H9 (cell line): Measurements from ENCODE around the gene CA12. TPM values are rescaled to one million over a fixed set of nuclear protein-coding genes. Genes with fewer than 3 reads are reported as not detected.

ENCODE experiments used
- DNase-seq: peaks from one replicate; pipeline ENCODE4 v3.0.0-alpha.2; 2017
- H2AFZ ChIP-seq: one replicate; pipeline ENCODE4 v1.6.1; 2013; ENCODE audit warnings: mild to moderate bottlenecking, low read length, control low read depth, moderate library complexity
- H2AK5ac ChIP-seq: 2 replicates; pipeline ENCODE4 v1.6.1; 2013; ENCODE audit warnings: low read length, control low read depth, mixed read lengths; ENCODE audit not compliant: insufficient read length
- H2BK120ac ChIP-seq: one replicate; pipeline ENCODE4 v1.6.1; 2013; ENCODE audit warnings: low read depth, mild to moderate bottlenecking, low read length, control low read depth, inconsistent platforms; ENCODE audit not compliant: poor library complexity, severe bottlenecking
- H2BK12ac ChIP-seq: 2 replicates; pipeline ENCODE4 v1.6.1; 2013; ENCODE audit warnings: low read length, control low read depth, mixed read lengths, low read depth; ENCODE audit not compliant: insufficient read length
- H2BK15ac ChIP-seq: 2 replicates; pipeline ENCODE4 v1.6.1; 2013; ENCODE audit warnings: low read depth, low read length, control low read depth
- H2BK20ac ChIP-seq: one replicate; pipeline ENCODE4 v1.6.1; 2013; ENCODE audit warnings: low read depth, mild to moderate bottlenecking, low read length, control low read depth, inconsistent platforms; ENCODE audit not compliant: poor library complexity, severe bottlenecking
- H2BK5ac ChIP-seq: 2 replicates; pipeline ENCODE4 v1.6.1; 2013; ENCODE audit warnings: low read length, control low read depth, mixed read lengths; ENCODE audit not compliant: insufficient read length
- H3K14ac ChIP-seq: 2 replicates; pipeline ENCODE4 v1.6.1; 2013; ENCODE audit warnings: low read length, control low read depth; ENCODE audit not compliant: insufficient read depth
- H3K18ac ChIP-seq: 2 replicates; pipeline ENCODE4 v1.6.1; 2013; ENCODE audit warnings: low read depth, mild to moderate bottlenecking, mixed read lengths, low read length, control low read depth; ENCODE audit not compliant: insufficient read length
- H3K23ac ChIP-seq: 2 replicates; pipeline ENCODE4 v1.6.1; 2013; ENCODE audit warnings: low read length, control low read depth, mixed read lengths, low read depth; ENCODE audit not compliant: insufficient read length
- H3K23me2 ChIP-seq: 2 replicates; pipeline ENCODE4 v1.6.1; 2013; ENCODE audit warnings: low read depth, mild to moderate bottlenecking, mixed read lengths, low read length, control low read depth; ENCODE audit not compliant: insufficient read length, poor library complexity, severe bottlenecking
- H3K27ac ChIP-seq: 2 replicates; pipeline ENCODE4 v1.5.1; 2013; ENCODE audit warnings: low read length, control low read depth, mixed read lengths, low read depth; ENCODE audit not compliant: insufficient read length
- H3K27me3 ChIP-seq: 2 replicates; pipeline ENCODE4 v1.6.1; 2013; ENCODE audit warnings: low read length, control low read depth, inconsistent platforms; ENCODE audit not compliant: insufficient read depth
- H3K4ac ChIP-seq: 2 replicates; pipeline ENCODE4 v1.6.1; 2013; ENCODE audit warnings: low read depth, mild to moderate bottlenecking, control low read depth, inconsistent platforms, low read length, moderate library complexity
- H3K4me1 ChIP-seq: 2 replicates; pipeline ENCODE4 v1.6.1; 2013; ENCODE audit warnings: low read length, control low read depth, inconsistent platforms; ENCODE audit not compliant: insufficient read depth
- H3K4me2 ChIP-seq: 2 replicates; pipeline ENCODE4 v1.6.1; 2013; ENCODE audit warnings: low read length, control low read depth, mixed read lengths; ENCODE audit not compliant: insufficient read length, insufficient read depth
- H3K56ac ChIP-seq: 2 replicates; pipeline ENCODE4 v1.6.1; 2013; ENCODE audit warnings: low read depth, mild to moderate bottlenecking, mixed read lengths, low read length, control low read depth; ENCODE audit not compliant: insufficient read length
- H3K79me1 ChIP-seq: 2 replicates; pipeline ENCODE4 v1.6.1; 2013; ENCODE audit warnings: low read depth, mild to moderate bottlenecking, moderate library complexity, low read length, control low read depth, inconsistent platforms; ENCODE audit not compliant: insufficient read depth, poor library complexity, severe bottlenecking
- H3K79me2 ChIP-seq: 2 replicates; pipeline ENCODE4 v1.6.1; 2013; ENCODE audit warnings: low read length, control low read depth, inconsistent platforms; ENCODE audit not compliant: insufficient read depth
- H3K9ac ChIP-seq: 2 replicates; pipeline ENCODE4 v1.6.1; 2013; ENCODE audit warnings: low read length, control low read depth, mixed read lengths; ENCODE audit not compliant: insufficient read length; ENCODE audit errors: extremely low read depth
- H3K9me3 ChIP-seq: one replicate; pipeline ENCODE4 v1.6.1; 2013; ENCODE audit warnings: low read depth, low read length, inconsistent platforms; ENCODE audit not compliant: control insufficient read depth
- H3T11ph ChIP-seq: one replicate; pipeline ENCODE4 v1.6.1; 2013; ENCODE audit warnings: mild to moderate bottlenecking, low read length, control low read depth, inconsistent platforms
- H4K20me1 ChIP-seq: one replicate; pipeline ENCODE4 v1.6.1; 2013; ENCODE audit not compliant: control insufficient read depth, insufficient read length, insufficient read depth
- H4K5ac ChIP-seq: 2 replicates; pipeline ENCODE4 v1.6.1; 2013; ENCODE audit warnings: low read depth, mild to moderate bottlenecking, mixed read lengths, low read length, control low read depth; ENCODE audit not compliant: insufficient read length
- H4K8ac ChIP-seq: replicated peaks from 2 replicates; pipeline ENCODE4 v1.6.1; 2013; ENCODE audit warnings: low read length, control low read depth, mixed read lengths, low read depth; ENCODE audit not compliant: insufficient read length
- H4K91ac ChIP-seq: 2 replicates; pipeline ENCODE4 v1.6.1; 2013; ENCODE audit warnings: low read depth, mild to moderate bottlenecking, moderate library complexity, mixed read lengths, low read length, control low read depth; ENCODE audit not compliant: insufficient read length
- H3K27ac Mint-ChIP-seq, 3 experiments: 2 replicates in 2 of 3; 3 replicates in 1 of 3; pipeline ENCODE4 v1.8.0; 2020 to 2021; ENCODE audit warnings: mixed read lengths in 3 of 3, mild to moderate bottlenecking in 1 of 3, moderate library complexity in 1 of 3
- H3K27me3 Mint-ChIP-seq: 2 replicates; pipeline ENCODE4 v1.8.0; 2021; ENCODE audit warnings: low read depth, mild to moderate bottlenecking, moderate library complexity, mixed read lengths
- H3K36me3 Mint-ChIP-seq, 3 experiments: 2 replicates in 2 of 3; 3 replicates in 1 of 3; pipeline ENCODE4 v1.8.0; 2020 to 2021; ENCODE audit warnings: low read depth in 3 of 3, mixed read lengths in 3 of 3; ENCODE audit not compliant: insufficient read depth in 1 of 3
- H3K4me1 Mint-ChIP-seq, 2 experiments: 2 replicates each; pipeline ENCODE4 v1.8.0; 2020; ENCODE audit warnings: mixed read lengths in 2 of 2
- H3K4me3 Mint-ChIP-seq, 2 experiments: 2 replicates in 1 of 2; 3 replicates in 1 of 2; pipeline ENCODE4 v1.8.0; 2020 to 2021; ENCODE audit warnings: mild to moderate bottlenecking in 2 of 2, mixed read lengths in 2 of 2, moderate library complexity in 1 of 2
- H3K9me3 Mint-ChIP-seq, 2 experiments: 2 replicates in 1 of 2; 3 replicates in 1 of 2; pipeline ENCODE4 v1.8.0; 2020; ENCODE audit warnings: mild to moderate bottlenecking in 2 of 2, mixed read lengths in 2 of 2, moderate library complexity in 1 of 2
- CTCF ChIP-seq: fragments of 200-600 bp; sonication (generic); conservative IDR thresholded peaks from 3 replicates; pipeline ENCODE4 v1.8.0; 2021; ENCODE audit warnings: antibody characterized with exemption, mild to moderate bottlenecking
- WGBS: extraction: QIAGEN DNeasy Blood & Tissue Kit; methylation state at CpG from one replicate; pipeline ENCODE4 v1.1.7; 2013; ENCODE audit warnings: missing lambda C conversion rate, low lambda C conversion rate, mixed read lengths; ENCODE audit not compliant: insufficient read length; ENCODE audit errors: extremely low coverage; 5-methylcytosine and 5-hydroxymethylcytosine counted together
- total RNA-seq: library from RNA; stranded (reverse); gene quantifications from 2 replicates; pipeline ENCODE4 v1.2.1, GENCODE V29; 2021

Gene CA12
- total RNA-seq, 1 experiment from 2014 or later, result 0.68 TPM

GRCh38 chr15:63365273-63365680, 16.4 kb downstream of the CA12 start:
- H3K18ac ChIP-seq, result no peak overlapping the region
- Mint-ChIP-seq H3K4me1 (peaks cover 28% of the 10 kb centered on the region in 2 experiments), H3K27me3 (no peaks in the 10 kb centered on the region; the same call in 1 of the 2 replicates), H3K9me3 (no peaks in the 10 kb centered on the region), H3K27ac (no peak overlapping the region), H3K4me3 (no peak overlapping the region; a peak in 1 of 5 replicates), H3K36me3 (no peaks in the 10 kb centered on the region; a peak in 1 of 7 replicates)
- no peaks in the 10 kb centered on the region for H3K23me2 ChIP-seq
- no peak overlapping the region for H4K8ac ChIP-seq
- no peak overlapping the region for H3T11ph ChIP-seq
- H2BK120ac ChIP-seq, result no peak overlapping the region
- no peak overlapping the region for H2BK15ac ChIP-seq
- no peak for TF ChIP-seq CTCF
- no peak overlapping the region for H2BK20ac ChIP-seq
- no peak overlapping the region for H4K91ac ChIP-seq
- H3K4me2 ChIP-seq, result no peak overlapping the region
- H3K79me2 ChIP-seq, result no peaks in the 10 kb centered on the region
- H3K4me1 ChIP-seq, result peaks cover 9% of the 10 kb centered on the region; the same call in 1 of the 2 replicates
- H2BK5ac ChIP-seq, result no peak overlapping the region
- H2AK5ac ChIP-seq, result no peak overlapping the region
- no peak overlapping the region for H3K56ac ChIP-seq
- no peaks in the 10 kb centered on the region for H3K79me1 ChIP-seq
- H3K9me3 ChIP-seq, result no peaks in the 10 kb centered on the region
- no peak overlapping the region for H2BK12ac ChIP-seq
- H3K27me3 ChIP-seq, result no peaks in the 10 kb centered on the region
- DNase-seq, result no peak
- H4K20me1 ChIP-seq, result no peaks in the 10 kb centered on the region
- H3K23ac ChIP-seq, result no peak overlapping the region
- H3K14ac ChIP-seq, result no peak overlapping the region
- no peak overlapping the region for H3K9ac ChIP-seq
- no peak overlapping the region for H2AFZ ChIP-seq
- H3K4ac ChIP-seq, result no peak overlapping the region
- H3K27ac ChIP-seq, result no peak overlapping the region
- no peak overlapping the region for H4K5ac ChIP-seq
- no CpG with 5 or more reads among the region's 5 CpGs for WGBS
